Measurements from ENCODE around the gene AGBL1.

Gene AGBL1

GRCh38 chr15:86079508-86080266, at the start of gene AGBL1:
AGBL1 (plus strand) TSS chr15:86079871.
- Histone ChIP-seq H3K4me1 (peaks cover 12 to 23% (median 20%) of the 10 kb centered on the region in 10 experiments), H3K4me2 (no peak within 1 kb of the TSS), H3K4me3 (no peak within 1 kb of the TSS), H3K27me3 (no peaks in the 10 kb centered on the region), H3K27ac (no peak within 1 kb of the TSS), H4K20me1 (no peaks in the 10 kb centered on the region), H3K9me3 (replicated peaks in 1 of 11) (no peaks in the 10 kb centered on the region), H3K36me3 (no peaks in the 10 kb centered on the region), H3K9ac (no peak within 1 kb of the TSS)
- no peak for TF ChIP-seq Cebpa-rat (IDR thresholded peaks at IDR 0.05)

DNA sequence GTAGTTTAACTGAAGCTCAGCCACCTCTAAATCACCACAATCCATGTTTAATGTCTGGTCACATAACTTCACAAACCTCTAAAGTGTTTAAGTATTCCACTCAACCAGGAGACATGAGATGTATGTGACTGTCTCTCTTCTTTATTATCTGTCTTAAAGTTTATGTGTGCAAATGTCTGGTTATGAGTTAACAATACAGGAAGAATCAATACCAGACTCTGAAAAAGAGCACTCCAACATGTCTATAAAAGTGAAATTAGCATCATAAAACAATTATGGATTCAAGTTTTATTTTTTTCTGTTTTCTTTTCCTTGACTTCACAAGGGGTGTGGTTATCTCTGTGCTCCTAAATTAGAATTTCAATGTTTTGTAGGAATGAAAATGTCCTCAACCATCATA, 44.8 kb upstream of the AGBL1 start:
- Histone ChIP-seq H4K20me1 (no peaks in the 10 kb centered on the region), H3K4me2 (no peak overlapping the region), H3K36me3 (no peaks in the 10 kb centered on the region), H3K27me3 (no peaks in the 10 kb centered on the region), H3K4me1 (0 out of 20 replicates have a peak, but pooled peaks cover 0 to under 1% (median 0%) of the 10 kb centered on the region in 10 experiments), H3K27ac (no peak overlapping the region), H3K9ac (no peak overlapping the region), H3K9me3 (replicated peaks in 1 of 11) (no peaks in the 10 kb centered on the region), H3K4me3 (no peak overlapping the region)
- no peak for TF ChIP-seq Cebpa-rat (IDR thresholded peaks at IDR 0.05)

- peaks cover 0 to 12% (median 0%) of the 10 kb centered on the region in 10 experiments; a peak in 4 of 20 replicates for H3K4me1 ChIP-seq
- no peak for TF ChIP-seq Cebpa-rat (IDR thresholded peaks at IDR 0.05)
These were observed 43.4 kb upstream of the AGBL1 start for GRCh38 chr15:86036243-86036642.

DNA sequence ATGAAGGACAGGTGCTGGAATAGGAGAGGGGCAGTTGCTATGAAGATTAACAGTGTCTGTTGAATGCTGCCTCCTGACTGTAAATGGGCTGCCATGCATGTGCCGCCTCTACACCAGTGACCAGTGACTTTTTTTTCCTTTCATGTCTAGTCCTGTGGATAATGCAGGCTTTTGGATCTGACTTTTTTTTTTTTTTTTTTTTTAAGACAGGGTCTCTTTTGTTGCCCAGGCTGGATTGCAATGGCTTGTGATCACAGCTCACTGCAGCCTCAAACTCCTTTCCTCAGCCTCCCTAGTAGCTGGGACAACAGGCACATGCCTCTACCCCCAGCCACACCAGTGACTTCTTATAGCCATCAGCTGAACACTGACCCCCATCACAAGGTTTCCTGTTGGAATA, 41.2 kb upstream of the AGBL1 start:
- peaks cover 0 to 12% (median 0%) of the 10 kb centered on the region in 10 experiments; a peak in 4 of 20 replicates for H3K4me1 ChIP-seq
- H4K20me1 ChIP-seq = no peaks in the 10 kb centered on the region
- no peak overlapping the region for H3K4me2 ChIP-seq
- H3K27ac ChIP-seq = no peak overlapping the region
- no peaks in the 10 kb centered on the region for H3K9me3 ChIP-seq (replicated peaks in 1 of 11)
- no peak for TF ChIP-seq Cebpa-rat (IDR thresholded peaks at IDR 0.05)
- no peaks in the 10 kb centered on the region for H3K36me3 ChIP-seq
- no peak overlapping the region for H3K9ac ChIP-seq
- H3K4me3 ChIP-seq = no peak overlapping the region
- H3K27me3 ChIP-seq = no peaks in the 10 kb centered on the region

More at GRCh38 chr15:86036243-86036642, 43.4 kb upstream of the AGBL1 start:
- Histone ChIP-seq H3K9ac (no peak overlapping the region), H4K20me1 (no peaks in the 10 kb centered on the region), H3K36me3 (no peaks in the 10 kb centered on the region), H3K27me3 (no peaks in the 10 kb centered on the region), H3K4me3 (no peak overlapping the region), H3K9me3 (replicated peaks in 1 of 11) (no peaks in the 10 kb centered on the region), H3K4me2 (no peak overlapping the region), H3K27ac (no peak overlapping the region)

GRCh38 chr15:86040356-86041033, 39.2 kb upstream of the AGBL1 start:
- TF ChIP-seq Cebpa-rat (IDR thresholded peaks at IDR 0.05) = no peak
- Histone ChIP-seq H3K4me1 (peaks cover 0 to 29% (median 12%) of the 10 kb centered on the region in 10 experiments; a peak in 15 of 20 replicates), H3K9ac (no peak overlapping the region), H3K4me3 (no peak overlapping the region), H3K4me2 (peak overlapping the region in 2 of 11 experiments; percentile 4 to 6; a peak in 1 of 22 replicates), H3K36me3 (no peaks in the 10 kb centered on the region), H3K27me3 (no peaks in the 10 kb centered on the region), H3K27ac (no peak overlapping the region), H4K20me1 (no peaks in the 10 kb centered on the region), H3K9me3 (replicated peaks in 1 of 11) (no peaks in the 10 kb centered on the region)

GRCh38 chr15:86041399-86041798, 38.3 kb upstream of the AGBL1 start:
- H3K27me3 ChIP-seq = no peaks in the 10 kb centered on the region

DNA sequence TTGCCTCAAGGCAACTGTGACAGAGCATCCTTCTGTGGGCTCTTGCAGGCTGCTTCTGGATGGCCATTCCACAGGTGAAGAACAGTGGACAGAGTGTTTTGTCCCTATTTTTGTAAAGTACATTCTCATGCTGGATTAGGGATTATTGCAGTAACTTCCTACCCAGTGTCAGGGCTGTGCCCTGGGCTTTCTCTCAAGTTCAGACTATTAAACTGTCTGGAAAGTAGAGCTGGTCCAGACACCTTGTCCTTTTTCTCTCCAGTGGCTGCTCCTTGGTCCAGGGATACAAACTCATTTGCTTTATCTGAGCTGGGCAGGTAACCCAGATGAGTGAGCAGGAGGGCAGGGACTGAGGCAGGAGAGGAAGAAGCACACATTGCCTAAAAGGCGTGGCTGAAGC, 37.4 kb upstream of the AGBL1 start:
- Histone ChIP-seq H3K27me3 (no peaks in the 10 kb centered on the region), H3K9me3 (replicated peaks in 1 of 11) (0 out of 22 replicates have a peak, but pooled peaks cover 0 to under 1% (median 0%) of the 10 kb centered on the region in 11 experiments)

More at GRCh38 chr15:86041399-86041798, 38.3 kb upstream of the AGBL1 start:
- H3K4me1 ChIP-seq = peaks cover 6 to 38% (median 21%) of the 10 kb centered on the region in 10 experiments
- H3K36me3 ChIP-seq = no peaks in the 10 kb centered on the region
- no peak for TF ChIP-seq Cebpa-rat (IDR thresholded peaks at IDR 0.05)
- no peak overlapping the region for H3K9ac ChIP-seq
- no peak overlapping the region for H3K4me3 ChIP-seq
- no peak overlapping the region for H3K27ac ChIP-seq
- no peaks in the 10 kb centered on the region for H4K20me1 ChIP-seq
- no peak overlapping the region for H3K4me2 ChIP-seq
- no peaks in the 10 kb centered on the region for H3K9me3 ChIP-seq (replicated peaks in 1 of 11)

DNA sequence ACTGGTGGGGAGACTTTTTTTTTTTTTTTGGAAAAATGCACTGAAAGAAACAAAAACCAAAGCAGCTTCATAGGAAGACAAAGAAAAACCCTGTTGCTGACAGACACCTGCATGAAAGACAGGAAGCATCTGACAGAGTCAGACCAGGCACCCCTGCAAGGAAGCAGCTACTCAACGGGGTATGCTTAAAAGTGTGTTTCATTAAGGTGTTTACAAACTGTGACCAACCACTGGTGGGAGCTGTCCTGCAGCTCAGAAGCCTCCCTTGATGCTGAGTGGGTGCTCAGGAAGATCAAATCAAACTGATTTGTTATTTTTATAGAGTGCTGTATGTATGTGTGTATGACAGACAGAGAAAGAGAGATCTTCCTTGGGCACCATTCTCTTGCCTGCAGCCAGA, 34.7 kb upstream of the AGBL1 start:
- H4K20me1 ChIP-seq = no peaks in the 10 kb centered on the region
- H3K9me3 ChIP-seq (replicated peaks in 1 of 11) = peaks cover 0 to 6% (median 0%) of the 10 kb centered on the region in 11 experiments; a peak in 1 of 22 replicates
- H3K9ac ChIP-seq = peak overlapping the region in 1 of 11 experiments; percentile 6; a peak in 1 of 22 replicates

More for the DNA sequence above, 37.4 kb upstream of the AGBL1 start:
- Histone ChIP-seq H3K27ac (no peak overlapping the region), H3K4me3 (no peak overlapping the region), H3K4me1 (peaks cover 8 to 46% (median 29%) of the 10 kb centered on the region in 10 experiments), H3K9ac (no peak overlapping the region), H3K4me2 (no peak overlapping the region), H4K20me1 (no peaks in the 10 kb centered on the region), H3K36me3 (no peaks in the 10 kb centered on the region)
- TF ChIP-seq Cebpa-rat (IDR thresholded peaks at IDR 0.05) = no peak

DNA sequence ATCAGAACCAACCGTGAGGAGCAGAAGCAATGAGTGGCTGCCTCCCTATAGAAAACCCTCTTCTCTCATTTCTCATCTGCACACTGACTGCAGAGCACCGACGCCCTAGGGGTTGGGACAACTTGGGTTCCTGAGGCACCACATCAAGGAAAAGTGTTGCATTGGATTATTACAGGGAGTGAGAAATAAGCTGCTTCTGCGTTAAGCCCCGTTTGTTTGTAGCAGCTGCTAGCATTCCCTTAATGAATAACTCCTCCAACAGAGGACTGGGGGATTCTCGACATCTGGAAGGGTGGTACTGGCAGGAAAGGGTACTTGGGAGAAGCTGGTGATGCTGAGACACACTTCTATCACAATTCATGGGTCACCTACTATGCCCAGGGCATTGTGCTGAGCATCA, 25.3 kb upstream of the AGBL1 start:
- no peak overlapping the region for H3K9ac ChIP-seq
- no peaks in the 10 kb centered on the region for H4K20me1 ChIP-seq
- no peak overlapping the region for H3K27ac ChIP-seq
- H3K9me3 ChIP-seq (replicated peaks in 1 of 11) = no peaks in the 10 kb centered on the region; a peak in 2 of 22 replicates
- H3K36me3 ChIP-seq = no peaks in the 10 kb centered on the region
- no peaks in the 10 kb centered on the region for H3K27me3 ChIP-seq
- peaks cover 0 to 13% (median 2%) of the 10 kb centered on the region in 10 experiments; a peak in 5 of 20 replicates for H3K4me1 ChIP-seq
- H3K4me2 ChIP-seq = no peak overlapping the region
- no peak overlapping the region for H3K4me3 ChIP-seq
- TF ChIP-seq Cebpa-rat (IDR thresholded peaks at IDR 0.05) = no peak

More for the DNA sequence above, 34.7 kb upstream of the AGBL1 start:
- no peak overlapping the region for H3K27ac ChIP-seq
- no peak overlapping the region for H3K4me3 ChIP-seq
- no peaks in the 10 kb centered on the region for H3K27me3 ChIP-seq
- H3K36me3 ChIP-seq = no peaks in the 10 kb centered on the region
- TF ChIP-seq Cebpa-rat (IDR thresholded peaks at IDR 0.05) = no peak
- peaks cover 8 to 48% (median 29%) of the 10 kb centered on the region in 10 experiments for H3K4me1 ChIP-seq
- H3K4me2 ChIP-seq = peak overlapping the region in 8 of 11 experiments; percentile 2 to 80 (median 66); a peak in 14 of 22 replicates

Data from BLaER1 treated with 17β-estradiol and CSF1 and Interleukin-3, amounts not matched to agents 10 nM and 100 nM (cell line).